ENCODE measurements around the gene PPT1. TPM values are rescaled to one million over a fixed set of nuclear protein-coding genes. Genes with fewer than 3 reads are reported as not detected.

Gene PPT1
- total and polyA plus RNA-seq, 12 donors, result 31.5 to 71.3 (median 37.1) TPM

DNA sequence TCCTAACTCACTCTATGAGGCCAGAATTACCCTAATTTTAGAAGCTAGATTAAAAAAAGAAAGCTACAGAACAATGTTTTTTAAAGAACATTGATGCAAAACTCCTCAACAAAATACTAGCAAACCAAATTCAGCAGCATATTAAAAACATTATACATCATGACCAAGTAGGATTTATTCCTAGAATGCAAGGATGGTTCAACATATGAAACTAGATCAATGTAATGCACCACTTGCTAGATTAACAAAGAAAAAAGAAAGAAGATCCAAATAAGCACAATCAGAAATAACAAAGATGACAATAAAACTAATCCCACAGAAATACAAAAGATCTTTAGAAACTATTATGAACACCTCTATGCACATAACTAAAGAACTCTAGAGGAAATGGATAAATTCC is 13.3 kb upstream of the PPT1 start:
- Histone ChIP-seq H3K4me1 (no peaks in the 10 kb centered on the region), H3K36me3 (no peaks in the 10 kb centered on the region), H3K4me3 (no peak overlapping the region), H3K9me3 (peaks cover 0 to 24% (median 6%) of the 10 kb centered on the region in 11 donors), H3K27me3 (peaks cover 0 to 35% (median 10%) of the 10 kb centered on the region in 7 donors), H3K27ac (no peak overlapping the region)
- TF ChIP-seq, protein P1, sequence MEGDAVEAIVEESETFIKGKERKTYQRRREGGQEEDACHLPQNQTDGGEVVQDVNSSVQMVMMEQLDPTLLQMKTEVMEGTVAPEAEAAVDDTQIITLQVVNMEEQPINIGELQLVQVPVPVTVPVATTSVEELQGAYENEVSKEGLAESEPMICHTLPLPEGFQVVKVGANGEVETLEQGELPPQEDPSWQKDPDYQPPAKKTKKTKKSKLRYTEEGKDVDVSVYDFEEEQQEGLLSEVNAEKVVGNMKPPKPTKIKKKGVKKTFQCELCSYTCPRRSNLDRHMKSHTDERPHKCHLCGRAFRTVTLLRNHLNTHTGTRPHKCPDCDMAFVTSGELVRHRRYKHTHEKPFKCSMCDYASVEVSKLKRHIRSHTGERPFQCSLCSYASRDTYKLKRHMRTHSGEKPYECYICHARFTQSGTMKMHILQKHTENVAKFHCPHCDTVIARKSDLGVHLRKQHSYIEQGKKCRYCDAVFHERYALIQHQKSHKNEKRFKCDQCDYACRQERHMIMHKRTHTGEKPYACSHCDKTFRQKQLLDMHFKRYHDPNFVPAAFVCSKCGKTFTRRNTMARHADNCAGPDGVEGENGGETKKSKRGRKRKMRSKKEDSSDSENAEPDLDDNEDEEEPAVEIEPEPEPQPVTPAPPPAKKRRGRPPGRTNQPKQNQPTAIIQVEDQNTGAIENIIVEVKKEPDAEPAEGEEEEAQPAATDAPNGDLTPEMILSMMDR (IDR thresholded peaks at IDR 0.05), result no peak
- ATAC-seq (no peak), DNase-seq (no peak)
- intact Hi-C loops (cut with DNase I), result no loop called here

DNA sequence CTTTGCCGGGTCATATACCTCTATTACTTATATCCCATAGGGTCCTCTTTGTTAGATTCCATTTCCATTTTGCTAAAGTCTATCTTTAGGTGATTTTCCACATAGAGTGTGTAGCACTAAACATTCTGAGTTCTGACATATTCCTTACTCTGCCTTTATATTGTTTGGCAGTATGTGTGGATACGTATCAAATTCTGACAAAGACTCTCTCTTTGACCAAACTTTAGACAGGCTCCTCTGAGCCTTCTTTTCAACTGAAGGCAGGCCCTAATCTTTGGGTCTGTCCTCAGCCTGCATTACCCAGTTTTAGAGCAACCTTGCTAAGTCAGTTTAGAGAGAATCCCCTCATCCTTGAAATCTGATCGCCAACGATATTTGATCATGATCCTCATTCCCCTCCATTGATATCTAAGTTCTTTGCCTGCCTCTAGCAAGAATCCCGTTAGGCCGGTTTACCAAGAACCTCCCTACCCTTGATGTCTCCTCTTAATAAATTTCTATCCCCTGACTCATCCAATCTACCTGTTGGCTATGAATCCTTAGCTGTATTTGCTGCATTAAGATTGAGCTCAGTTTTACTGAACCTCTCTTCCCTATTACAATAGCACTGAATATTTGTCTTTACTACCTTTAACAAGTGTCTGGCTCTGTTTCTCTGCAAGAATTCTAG is 10.4 kb upstream of the PPT1 start:
- WGBS, 2 donors, result 89 to 92% methylated on average over 6 of the region's 6 CpGs
- no peak overlapping the region for H3K27ac ChIP-seq
- H3K36me3 ChIP-seq, result no peaks in the 10 kb centered on the region
- TF ChIP-seq, protein P1 (IDR thresholded peaks at IDR 0.05), result no peak
- DNase-seq, result no peak
- intact Hi-C loops (cut with DNase I), result no loop called here
- H3K4me1 ChIP-seq, result no peaks in the 10 kb centered on the region
- H3K4me3 ChIP-seq, result no peak overlapping the region
- ATAC-seq, result no peak
- H3K27me3 ChIP-seq, result peaks cover 0 to 35% (median 9%) of the 10 kb centered on the region in 7 donors
- H3K9me3 ChIP-seq, result peaks cover 0 to 36% (median 8%) of the 10 kb centered on the region in 11 donors

DNA sequence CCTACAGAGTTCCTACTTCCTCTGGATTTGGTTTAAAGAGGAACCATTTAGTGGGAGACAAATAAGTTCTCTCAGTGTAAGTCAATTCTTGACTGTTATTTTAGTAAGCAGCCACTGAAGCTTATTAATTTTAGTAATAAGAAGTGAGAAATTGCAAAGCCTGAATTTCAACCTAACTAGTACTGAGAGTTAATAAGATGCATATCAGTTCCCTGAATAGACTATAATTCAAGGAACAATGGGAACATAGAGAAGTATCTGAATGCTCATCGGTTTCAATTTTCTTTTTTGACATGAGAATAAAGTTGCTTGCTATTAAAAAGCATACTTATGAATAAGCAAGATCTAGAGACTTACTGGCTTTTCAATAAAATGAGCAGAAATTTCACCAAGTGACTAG is 8.0 kb upstream of the PPT1 start:
- no peak for DNase-seq
- Histone ChIP-seq H3K4me3 (no peak overlapping the region), H3K4me1 (no peaks in the 10 kb centered on the region), H3K27ac (no peak overlapping the region), H3K9me3 (peaks cover 0 to 23% (median 4%) of the 10 kb centered on the region in 11 donors), H3K36me3 (no peaks in the 10 kb centered on the region), H3K27me3 (peaks cover 0 to 33% (median 13%) of the 10 kb centered on the region in 7 donors)
- TF ChIP-seq, protein P1 (IDR thresholded peaks at IDR 0.05), result no peak
- no peak for ATAC-seq
- intact Hi-C loops (cut with DNase I), result no loop called here
- WGBS, 2 donors, result 83 to 86% methylated on average over 1 of the region's 1 CpG

DNA sequence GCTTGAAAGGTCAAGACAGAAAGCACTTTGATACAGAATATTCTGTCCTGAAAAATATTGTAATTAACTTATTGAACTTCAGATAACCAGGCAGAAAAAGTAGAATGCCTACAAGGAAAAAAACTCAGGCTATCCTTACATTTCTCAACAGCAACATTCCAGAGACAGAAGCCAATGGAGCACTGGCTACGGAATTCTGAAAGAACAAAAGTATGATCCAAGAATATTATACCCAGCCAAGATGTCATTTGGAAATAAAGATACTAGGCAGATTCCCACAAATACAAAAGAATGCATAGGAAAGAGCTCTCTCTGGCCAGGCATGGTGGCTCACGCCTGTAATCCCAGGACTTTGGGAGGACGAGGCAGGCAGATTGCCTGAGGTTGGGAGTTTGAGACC is 5.8 kb upstream of the PPT1 start:
- Histone ChIP-seq H3K27me3 (peaks cover 0 to 16% (median 4%) of the 10 kb centered on the region in 7 donors), H3K4me3 (no peak overlapping the region), H3K27ac (no peak overlapping the region), H3K4me1 (no peaks in the 10 kb centered on the region), H3K36me3 (no peaks in the 10 kb centered on the region), H3K9me3 (peaks cover 0 to 17% (median 0%) of the 10 kb centered on the region in 11 donors)
- DNase-seq, result no peak
- intact Hi-C loops (cut with DNase I), result no loop called here
- no peak for ATAC-seq
- 82 to 90% methylated on average over 3 of the region's 3 CpGs for WGBS, 2 donors
- TF ChIP-seq, protein P1 (IDR thresholded peaks at IDR 0.05), result no peak
